ENCODE results near the gene NIBAN1. TPM values are rescaled to one million over a fixed set of nuclear protein-coding genes. Genes with fewer than 3 reads are reported as not detected.

NIBAN1 gene
- total and polyA plus RNA-seq, 2 of the 8 experiments (the other 6 are each of a cell fraction or from before 2014, with no cell fraction given), result 5.7 to 15.2 TPM

GRCh38 chr1:184975208-184975870 is 1.0 kb upstream of the NIBAN1 start (continued):
- TF ChIP-seq HDAC2 (IDR thresholded peaks at IDR 0.05; ENCODE audit: borderline replicate concordance in 1 of 2, low read depth in 2 of 2, low read length in 2 of 2), result no peak
- TF ChIP-seq CTBP2 (IDR thresholded peaks at IDR 0.05; ENCODE audit: borderline replicate concordance, insufficient read depth, insufficient read length, low read length), result no peak
- no peak for TF ChIP-seq ASH2L (IDR thresholded peaks at IDR 0.05; ENCODE audit: low read length)
- no peak for TF ChIP-seq ZNF274 (IDR thresholded peaks at IDR 0.05; ENCODE audit: borderline replicate concordance, extremely low read depth, low read length)
- no peak for TF ChIP-seq RFX5 (IDR thresholded peaks at IDR 0.05; ENCODE audit: borderline replicate concordance, low read depth, low read length)
- no peak for TF ChIP-seq SAP30 (IDR thresholded peaks at IDR 0.05; ENCODE audit: insufficient read depth, insufficient replicate concordance, low read length)
- no peak for TF ChIP-seq ATF2 (IDR thresholded peaks at IDR 0.05; ENCODE audit: low read length)
